Measurements from ENCODE around the gene CCDC122.

The CCDC122 gene

DNA sequence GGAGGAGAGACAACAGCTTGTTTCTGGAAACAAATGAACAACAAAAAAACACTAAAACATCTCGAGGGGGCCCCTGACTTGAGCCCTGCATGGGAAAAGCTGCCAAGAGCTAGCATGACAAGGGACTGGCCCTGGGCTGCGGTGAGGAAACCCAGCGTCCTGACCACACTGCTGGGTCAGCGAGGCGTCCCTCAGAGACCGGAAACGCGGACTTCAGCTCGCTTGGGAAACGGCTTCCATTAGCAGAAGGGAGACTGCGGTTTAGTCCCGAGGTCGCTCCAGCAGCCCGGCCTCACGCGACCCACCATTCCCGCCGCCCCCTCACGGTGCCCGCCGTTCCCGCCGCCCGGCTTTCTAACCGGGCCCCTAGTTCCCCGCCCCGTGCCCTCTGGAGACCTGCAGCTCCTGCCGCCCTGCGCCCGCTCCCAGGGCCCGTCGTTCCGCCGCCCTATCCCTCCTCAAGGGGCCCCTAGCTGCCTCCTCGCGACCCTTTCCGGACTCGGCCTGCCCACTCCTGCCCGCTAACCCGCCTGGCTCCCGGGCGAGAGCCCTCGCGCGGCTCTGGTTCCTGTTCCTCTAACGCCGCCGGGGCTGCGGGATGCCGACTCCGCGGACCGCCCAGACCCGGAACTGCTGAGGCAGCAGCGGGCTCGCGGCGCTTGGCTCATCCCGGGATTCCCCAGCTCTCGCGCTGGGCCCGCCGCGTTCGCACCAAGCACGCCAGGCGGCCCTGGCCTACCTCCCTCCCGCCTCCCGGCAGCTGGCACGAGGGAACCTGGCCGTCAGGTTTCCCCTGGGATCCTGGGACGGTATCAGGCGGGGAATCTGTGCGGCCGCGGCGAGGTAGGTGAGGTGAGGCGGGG lies at the start of gene CCDC122:
Gene CCDC122 (minus strand): TSS at position 849 of the 863 bp plus-strand sequence. CDS start 10,364 bp downstream, outside the sequence.
- DNase-seq: peak; percentile 32 to 73 (median 58)

DNA sequence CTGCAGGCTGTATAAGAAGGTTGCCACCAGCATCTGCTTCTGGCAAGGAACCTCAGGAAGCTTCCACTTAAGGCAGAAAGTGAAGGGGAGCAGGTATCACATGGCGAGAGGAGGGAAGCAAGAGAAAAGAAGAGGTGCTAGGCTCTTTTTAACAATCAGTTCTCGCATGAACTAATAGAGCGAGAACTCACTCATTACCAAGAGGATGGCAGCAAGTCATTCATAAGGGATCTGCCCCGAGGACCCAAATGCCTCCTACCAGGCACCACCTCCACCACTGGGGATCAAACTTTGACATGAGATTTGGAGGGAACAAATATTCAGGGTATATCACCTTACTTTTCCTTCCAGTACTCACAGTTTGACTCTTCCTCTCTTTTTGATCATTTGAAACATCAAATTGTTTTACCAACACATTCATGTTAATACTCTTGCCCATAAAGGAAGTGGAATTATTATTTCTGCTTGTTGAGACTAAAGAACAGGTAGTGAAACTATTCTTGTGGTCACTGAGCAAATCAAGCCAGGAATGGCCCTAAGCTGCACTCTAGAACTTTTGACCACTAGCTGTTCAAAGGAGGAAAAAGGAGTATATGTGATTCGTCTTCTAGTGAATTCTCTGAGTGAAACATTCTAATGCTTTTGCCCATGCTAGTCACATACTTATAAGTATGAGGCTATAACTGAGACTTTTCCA lies 45.2 kb upstream of the CCDC122 start:
- DNase-seq: no peak

DNA sequence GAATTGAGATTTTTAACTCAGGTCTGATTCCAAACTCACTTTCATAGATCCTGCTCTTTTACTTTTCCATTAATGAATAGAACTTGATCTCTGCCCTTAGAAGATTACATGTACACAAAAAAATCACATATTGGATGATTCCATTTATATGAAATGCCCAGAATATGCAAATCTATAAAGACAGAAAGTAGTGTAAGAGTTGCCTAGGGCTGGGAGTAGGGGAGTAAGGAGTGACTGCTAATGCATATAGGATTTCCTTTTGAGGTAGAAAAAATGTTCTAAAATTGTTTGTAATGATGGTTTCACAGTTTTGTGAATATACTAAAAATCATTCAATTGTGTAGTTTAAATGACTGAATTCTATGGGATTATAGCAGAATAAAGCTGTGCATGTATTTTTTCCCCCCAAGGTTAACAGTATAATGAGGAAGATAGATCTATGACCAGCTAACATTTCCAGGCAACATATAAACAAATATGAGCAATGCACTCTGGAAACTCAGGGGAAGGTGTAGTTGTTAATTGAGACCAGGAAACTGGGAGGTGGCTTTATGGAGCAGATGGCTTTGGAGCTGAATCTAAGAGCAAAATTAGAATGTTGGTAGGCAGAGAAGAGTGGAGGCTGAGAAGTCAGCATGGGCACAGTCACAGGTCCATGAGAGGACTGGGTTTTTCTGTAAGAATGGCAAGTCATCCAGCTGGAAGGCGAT lies 41.6 kb upstream of the CCDC122 start:
- no peak for DNase-seq

DNA sequence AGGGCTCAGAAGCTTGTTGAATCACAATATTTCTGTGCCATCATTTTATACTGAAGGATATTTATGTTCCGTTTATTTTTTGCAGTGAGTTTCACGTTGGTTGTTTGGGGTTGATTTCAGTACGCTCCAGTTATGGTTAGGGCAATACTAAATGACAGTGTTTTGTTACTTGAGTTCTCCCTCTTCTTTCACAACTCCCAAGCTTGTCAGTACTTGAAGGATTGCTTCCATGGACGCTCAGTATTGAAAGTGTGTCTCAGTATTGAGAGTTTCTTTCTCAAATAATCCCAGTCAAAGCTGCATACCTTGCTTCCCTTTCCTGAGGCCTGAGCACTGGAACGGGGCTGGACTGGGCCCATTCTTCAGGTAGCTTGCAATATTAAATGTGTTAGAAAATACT lies 39.1 kb upstream of the CCDC122 start:
- no peak for DNase-seq

DNA sequence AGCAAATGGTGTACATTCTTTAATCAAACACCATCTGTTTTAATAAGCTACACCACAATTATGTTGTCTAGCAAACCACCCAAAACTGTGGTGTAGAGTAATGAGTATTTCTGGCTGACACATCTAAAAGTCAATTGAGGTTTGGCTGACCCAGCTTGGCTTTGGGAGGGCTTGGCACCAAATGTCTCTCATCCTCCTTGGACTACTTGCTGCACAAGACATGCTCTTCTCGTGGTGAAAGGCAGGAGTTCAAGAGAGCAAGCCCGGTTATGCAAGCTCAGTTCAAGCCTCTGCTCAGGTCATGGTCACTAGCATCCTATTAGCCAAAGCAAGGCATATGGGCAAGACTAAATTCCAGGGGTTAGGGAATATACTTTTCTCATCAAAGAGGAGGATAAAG lies 37.3 kb upstream of the CCDC122 start:
- no peak for DNase-seq

DNA sequence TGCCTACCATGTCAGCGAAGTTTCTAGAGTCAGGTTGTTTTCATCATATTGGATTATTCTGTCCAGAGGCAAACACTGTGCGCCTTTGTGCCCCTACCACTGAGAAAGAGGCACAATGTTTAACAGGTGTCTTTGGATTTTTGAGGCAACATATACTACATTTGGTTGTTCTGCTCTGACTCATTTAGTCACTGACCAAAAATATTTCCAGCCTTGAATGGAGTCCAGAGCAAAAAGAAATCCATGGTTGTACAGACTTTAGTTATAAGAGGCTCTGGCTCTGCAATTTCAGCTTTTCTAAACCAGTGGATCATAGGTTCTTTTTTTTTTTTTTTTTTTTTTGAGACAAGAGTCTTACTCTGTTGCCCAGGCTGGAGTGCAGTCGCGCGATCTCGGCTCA lies 35.9 kb upstream of the CCDC122 start:
- DNase-seq: no peak

DNA sequence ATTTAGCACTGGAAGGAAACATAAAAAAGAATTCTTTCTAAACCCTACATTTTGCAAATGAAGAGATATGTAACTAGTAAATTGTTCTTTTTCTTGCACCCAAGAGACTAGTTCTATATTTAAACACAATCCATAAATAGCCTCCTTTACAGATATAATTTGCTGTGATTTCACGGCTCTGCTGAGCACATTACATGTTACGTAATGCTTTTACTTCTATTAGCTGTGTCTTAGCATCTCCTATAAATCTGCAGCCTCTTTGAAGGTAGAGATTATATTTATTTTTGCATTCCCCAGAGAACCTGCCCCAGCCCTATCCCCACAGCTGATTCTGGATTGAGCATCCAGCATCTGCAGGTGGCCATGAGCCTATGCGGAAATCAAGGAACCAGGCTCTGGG lies 32.3 kb upstream of the CCDC122 start:
- DNase-seq: no peak

DNA sequence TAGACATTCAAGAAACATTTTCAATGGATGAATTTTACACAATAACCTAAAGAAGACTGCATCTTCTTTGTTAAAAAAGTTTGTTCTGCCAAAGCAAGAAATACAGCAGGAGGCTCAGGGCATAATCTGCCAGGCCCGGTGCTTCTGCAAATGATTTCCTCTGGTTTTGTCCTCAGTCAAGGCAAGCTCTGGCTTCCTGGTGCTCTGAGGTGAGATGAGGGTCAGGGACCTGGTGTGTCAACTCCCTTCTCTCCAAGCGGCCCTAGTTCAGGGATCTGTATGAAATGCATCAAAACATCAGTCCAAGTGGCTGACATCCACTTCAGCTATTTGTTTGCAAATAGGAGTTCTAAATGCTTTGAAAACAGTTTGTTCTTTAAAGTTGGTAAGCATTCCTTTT lies 31.7 kb upstream of the CCDC122 start:
- DNase-seq: no peak

DNA sequence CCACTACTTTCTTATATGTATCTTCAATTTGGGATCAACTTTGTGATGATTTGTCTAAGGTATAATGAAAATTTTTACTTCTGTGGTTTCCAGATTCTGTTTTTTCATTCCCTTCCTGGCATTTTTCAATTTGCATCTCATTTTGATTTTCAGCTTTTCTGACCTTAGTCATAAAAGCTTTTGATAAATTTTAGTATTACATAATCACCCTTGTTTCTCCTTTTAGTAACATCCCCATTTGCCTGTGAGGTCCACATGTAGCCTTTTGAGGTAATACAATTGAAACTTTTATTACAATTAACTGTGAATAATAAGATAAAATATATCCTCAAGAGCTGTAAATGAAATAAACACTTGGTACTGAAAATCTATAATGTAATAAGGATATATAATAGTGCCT lies 31.3 kb upstream of the CCDC122 start:
- DNase-seq: no peak

DNA sequence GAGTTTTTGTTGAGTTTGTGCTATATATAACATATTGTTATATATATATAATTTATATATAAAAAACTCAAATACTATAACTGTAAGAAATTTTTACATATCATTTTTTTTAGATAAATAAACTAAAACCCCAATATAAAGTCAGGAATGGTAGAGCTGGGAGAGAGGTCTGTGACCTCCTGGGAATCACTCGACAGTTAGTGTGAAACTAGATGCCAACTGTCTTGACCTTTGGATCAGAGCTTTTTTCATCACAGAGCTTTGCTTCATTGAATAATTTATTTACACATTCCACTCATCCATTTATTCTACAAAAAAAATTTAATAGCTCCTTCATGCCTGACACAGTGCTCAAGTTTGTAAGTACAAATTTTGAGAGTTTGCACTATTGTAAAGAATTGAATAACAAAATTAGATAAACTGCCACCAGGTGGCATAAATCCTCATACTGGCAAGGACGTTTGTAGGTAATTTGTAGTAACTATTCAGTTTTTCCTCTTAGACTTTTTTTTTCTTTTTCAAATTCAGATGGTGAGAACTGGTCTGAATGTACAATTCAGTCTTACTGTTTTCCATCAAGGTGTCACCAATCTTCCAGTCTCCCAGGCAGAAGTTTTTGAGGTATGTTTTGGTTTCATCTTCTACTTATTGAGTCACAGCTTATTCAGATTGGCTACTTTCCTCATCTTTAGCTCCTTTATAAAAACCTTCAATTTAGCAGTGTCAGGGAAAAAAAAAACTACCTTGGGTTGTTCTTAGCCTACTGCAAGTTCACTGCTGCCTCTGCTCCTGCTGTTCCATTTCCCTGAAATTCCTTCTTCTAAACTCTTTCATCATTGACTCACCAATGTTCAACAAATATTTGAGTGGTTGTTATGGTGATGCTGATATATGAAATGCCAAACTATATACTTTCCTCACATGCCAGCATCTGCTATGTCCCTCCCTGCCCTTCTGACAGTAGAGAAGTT lies 28.9 kb upstream of the CCDC122 start:
- no peak for DNase-seq

DNA sequence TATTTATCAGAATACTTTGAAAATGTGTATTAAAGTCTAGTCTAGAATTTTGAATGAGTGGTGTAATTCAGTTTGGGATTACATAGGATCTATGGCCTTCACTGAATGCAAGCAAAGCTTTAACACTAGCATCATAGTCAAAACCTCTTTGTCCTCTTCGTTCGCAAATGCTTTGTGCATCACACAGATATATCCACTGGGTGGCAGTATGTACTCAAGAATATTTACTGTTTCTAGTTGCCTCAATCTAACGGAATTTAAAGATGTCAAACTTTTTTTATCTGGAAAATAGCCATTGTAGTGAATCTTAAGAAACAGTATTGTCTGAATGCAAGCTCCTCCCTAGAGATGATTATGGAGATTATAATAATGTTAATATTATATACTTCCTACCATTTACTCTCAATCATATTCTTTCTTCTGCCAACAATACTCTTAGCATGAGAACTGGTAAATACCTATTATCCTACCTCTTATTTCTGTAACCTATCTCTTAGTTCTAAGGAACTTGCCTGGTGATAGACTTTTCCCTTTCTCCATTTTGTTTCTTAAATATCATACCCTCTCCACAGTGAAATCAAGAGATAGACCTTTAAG lies 26.0 kb upstream of the CCDC122 start:
- DNase-seq: no peak

DNA sequence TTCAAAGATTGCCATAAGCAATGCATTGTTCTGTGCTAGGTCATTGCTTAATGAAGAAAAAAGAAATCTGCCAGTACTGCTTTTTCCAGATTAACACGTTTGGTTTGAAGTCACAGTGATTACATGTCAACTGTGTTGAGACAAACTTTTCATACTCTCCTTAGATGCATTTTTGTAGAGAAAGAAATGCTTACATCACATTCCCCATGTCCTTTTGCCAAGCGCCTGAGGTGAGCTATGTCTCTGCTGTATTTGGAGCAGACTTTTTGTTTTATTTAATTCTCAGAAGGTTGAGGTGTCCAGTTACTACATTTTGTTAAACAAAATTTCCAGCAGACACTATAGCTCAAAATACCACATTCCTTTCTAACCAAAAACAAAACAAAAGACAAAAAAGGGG lies 16.4 kb upstream of the CCDC122 start:
- DNase-seq: no peak

DNA sequence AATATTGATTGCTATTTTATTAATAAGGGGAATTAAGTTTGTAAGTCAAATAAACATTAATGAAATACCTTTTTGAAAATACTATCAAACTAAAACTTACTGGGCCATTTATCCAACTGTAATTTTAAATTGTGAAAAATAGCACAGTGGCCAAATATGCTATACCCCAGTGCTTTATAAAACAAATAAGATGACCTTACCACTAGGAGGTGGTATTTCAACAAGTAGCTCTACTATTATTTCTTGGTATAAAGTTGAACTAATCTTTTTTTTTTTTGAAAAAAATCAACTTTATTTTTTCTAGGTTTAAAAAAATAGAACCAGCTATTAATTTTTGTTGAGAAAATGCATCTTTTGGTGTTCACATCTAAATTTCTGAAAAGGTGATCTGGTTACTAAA lies 14.9 kb upstream of the CCDC122 start:
- no peak for DNase-seq

DNA sequence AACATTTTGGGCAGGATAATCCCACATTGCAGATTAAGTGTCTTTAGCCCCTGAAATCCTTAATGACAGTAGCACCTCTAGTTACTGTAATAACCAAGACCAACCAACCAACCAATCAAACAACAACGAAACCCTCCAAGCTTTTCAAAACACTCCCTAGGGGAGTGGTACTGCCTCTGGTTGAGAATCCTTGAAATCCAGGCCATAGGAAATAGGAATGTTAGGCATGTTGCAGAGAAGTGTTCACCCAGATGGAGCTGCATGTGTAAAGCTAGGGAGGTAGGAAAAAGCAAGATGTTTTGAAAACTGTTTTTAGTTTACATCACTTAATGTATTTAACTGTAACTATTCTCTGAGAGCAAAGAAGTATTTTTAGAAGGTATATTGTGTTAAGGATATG lies 4.7 kb upstream of the CCDC122 start:
- DNase-seq: no peak

DNA sequence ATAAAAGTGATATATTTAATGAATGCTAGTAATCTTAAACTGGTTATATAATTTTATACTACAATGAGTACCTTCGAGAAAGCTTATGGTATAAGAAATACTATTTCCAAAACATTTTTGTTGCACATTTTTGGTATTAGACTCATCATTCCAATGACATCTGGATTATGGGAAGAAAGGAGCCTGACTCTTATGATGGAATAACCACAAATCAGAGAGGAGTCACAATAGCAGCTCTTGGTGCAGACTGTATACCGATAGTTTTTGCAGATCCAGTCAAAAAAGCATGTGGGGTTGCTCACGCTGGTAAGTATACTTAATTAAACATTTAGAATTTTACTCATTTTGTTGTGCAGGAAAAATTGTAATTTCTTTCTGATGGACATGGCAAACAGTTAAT lies 4.1 kb upstream of the CCDC122 start:
- DNase-seq: no peak

DNA sequence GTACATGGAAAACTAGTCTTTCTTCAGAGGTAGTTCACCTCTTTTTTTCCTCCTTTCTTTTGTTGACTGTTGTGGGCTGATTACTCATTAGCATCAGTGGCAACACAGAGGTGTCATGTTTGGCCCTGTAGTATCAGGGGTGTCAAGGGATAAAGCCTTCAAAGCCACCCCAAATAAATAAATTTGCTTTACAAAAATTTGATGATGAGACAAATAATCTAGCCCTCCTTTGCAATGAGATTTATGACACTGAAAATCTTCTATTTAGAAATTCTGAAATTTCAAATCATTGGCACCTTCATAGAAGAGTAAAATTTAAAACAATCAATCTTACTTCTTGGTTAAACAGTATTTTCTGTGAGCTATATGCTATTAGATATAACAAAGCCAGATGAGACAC lies 2.0 kb upstream of the CCDC122 start:
- no peak for DNase-seq

DNA sequence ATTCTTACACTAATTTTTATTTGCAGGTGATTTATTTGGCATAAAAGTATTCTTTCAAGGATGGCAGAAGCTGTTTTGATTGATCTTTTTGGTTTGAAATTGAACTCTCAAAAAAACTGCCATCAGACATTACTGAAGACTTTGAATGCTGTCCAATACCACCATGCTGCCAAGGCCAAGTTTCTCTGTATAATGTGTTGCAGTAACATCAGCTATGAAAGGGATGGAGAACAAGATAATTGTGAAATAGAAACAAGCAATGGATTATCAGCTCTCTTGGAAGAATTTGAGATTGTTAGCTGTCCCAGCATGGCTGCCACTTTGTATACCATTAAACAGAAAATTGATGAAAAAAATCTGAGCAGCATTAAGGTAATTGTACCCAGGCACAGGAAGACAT lies 1.4 kb upstream of the CCDC122 start:
- DNase-seq: no peak

DNA sequence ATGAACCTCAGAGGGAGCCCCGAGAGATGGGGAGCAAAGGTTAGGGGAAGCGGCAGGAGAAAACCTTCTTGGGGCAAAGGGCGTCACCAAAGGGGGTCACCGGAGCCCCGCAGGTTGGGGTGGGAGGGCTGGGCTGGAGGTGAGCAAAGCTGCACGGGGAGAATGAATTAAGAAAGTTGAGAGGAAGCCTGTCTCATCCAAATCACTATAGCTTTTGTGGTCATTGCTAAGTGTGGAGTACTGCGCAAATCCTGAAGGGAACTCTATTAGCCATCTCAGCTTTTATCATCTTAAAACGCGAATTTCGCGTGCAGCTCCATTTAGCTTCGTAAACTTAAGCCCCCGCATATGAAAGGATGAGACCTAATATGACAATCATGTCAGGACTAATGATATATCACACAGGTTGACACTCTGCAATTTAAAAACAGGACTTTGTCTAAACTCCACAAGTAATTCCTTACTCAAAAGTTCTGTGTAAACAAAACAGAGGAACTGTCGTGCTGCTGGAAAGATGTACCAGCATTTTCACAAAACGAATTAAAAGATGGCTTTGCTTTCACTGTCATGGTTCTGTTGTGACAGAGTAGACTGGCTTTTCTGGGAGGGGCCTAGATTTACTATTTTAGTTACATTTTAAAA lies 795 bp upstream of the CCDC122 start:
- DNase-seq: no peak

DNA sequence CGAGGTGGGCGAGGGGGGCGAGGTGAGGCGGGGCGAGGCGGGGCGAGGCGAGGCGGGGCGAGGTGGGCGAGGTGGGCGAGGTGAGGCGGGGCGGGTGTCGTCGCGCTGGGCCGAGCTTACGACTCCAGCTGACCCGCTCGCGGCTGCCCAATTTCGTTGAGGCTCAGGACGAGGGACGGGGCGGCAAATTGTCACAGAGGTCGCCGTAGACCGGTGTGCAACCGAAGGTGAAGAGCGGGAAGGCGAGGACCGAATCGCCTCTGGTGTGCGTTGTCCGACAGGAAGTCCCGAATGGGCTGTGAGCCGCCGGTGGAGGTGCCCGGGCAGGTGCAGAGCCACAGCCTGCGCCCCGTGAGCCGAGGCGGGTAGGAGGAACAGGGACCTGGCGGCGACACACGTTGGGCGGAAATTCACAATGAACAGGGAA lies 228 bp upstream of the CCDC122 start, which contains the start of gene LACC1:
Gene LACC1 (plus strand): TSS at position 150 of the 427 bp plus-strand sequence. CDS start 1,082 bp downstream, outside the sequence.
- peak in 3 of 4 experiments; percentile 22 to 48 (median 29) for DNase-seq

DNA sequence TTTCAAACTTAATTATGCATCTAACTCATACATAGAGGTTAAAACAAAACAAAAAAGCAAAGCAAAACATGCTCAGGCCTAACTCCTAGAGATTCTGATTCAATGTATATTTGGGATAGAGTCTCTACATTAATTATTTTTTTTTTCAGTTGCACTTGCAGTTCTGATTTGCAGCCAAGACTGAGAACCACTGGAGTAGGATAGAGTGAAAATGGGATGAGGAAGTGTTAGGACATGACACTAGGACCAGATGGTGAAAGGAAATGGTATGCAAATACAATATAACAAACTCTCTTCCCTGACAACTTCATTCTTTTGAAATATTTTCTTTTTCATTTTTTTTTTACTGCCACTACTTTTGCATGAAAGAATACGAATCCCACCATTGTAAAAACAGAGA lies 1.8 kb downstream of the CCDC122 start:
- DNase-seq: no peak

DNA sequence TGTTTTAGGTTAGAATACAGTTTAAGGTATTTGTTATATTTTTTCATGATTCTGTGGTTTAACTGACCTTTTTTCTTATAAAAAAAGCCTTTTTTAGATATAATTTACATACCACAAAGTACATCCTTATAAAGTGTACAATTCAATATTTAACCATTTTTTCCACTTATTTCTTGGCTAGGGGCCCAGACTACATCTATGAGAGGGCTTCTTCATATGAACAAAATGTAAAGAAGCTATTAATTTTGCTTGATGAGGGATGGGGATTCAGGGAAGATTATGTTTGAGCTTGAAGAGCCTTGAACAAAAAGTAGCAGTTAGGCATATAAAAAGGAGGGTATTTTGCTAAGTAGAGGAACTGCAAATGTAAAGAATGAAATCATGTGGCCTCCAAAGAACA lies 2.2 kb downstream of the CCDC122 start:
- no peak for DNase-seq
